Dermis microvascular lymphatic vessel endothelial cell (primary cell): ENCODE data around the gene NTSR1. TPM values are rescaled to one million over a fixed set of nuclear protein-coding genes. Genes with fewer than 3 reads are reported as not detected.
A peak's percentile ranks its signal among the peaks of the same experiment; 100 is the strongest.

ENCODE experiments used
- DNase-seq, 2 donors: peaks; one replicate each; pipeline versions ENCODE4 v3.0.0 to v3.0.0-alpha.2; 2010; ENCODE audit warnings: low read depth in 2 of 2
- total RNA-seq: library from RNA; depleted of rRNA; stranded (reverse); fragments of >200 nt; gene quantifications from 2 replicates; pipeline ENCODE4 v1.2.1, GENCODE V29; 2014

The NTSR1 gene
- total RNA-seq, 1 donor from 2014 or later = under 0.01 TPM

DNA sequence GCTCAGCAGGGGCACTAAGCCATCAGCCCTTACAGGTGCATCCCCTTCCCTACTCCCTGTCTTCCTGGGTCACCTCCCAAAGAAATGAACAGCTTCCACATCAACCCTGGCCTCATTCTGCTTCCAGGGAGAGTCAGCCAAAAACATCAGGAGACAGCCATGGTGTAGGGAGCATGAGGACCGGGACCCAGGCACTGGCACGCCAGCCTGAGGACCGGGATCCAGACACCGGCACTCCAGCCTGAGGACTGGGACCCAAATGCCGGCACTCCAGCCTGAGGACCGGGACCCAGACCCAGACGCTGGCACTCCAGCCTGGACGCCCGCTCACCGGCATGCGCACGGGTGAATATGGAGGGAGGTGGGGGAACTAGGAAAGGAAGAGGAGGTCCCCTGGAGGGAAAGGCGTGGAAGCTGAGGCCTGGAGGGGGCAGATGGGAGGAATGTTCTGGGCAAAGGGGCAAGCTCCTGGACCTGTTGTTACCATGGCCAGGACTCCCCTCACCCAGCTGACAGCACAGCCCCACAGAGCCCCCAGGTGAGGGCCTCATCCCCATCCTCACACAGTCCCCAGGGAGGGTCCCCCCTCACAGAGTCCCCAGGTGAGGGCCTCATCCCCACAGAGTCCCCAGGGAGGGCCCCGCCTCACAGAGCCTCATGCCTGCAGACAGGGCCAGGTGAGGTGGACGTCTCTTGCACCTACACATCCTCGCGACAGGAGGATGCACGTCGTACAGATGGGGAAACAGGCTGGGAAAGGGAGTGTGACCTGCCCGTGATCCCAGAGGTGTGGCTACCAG, 61.7 kb downstream of the NTSR1 start:
- DNase-seq = no peak

DNA sequence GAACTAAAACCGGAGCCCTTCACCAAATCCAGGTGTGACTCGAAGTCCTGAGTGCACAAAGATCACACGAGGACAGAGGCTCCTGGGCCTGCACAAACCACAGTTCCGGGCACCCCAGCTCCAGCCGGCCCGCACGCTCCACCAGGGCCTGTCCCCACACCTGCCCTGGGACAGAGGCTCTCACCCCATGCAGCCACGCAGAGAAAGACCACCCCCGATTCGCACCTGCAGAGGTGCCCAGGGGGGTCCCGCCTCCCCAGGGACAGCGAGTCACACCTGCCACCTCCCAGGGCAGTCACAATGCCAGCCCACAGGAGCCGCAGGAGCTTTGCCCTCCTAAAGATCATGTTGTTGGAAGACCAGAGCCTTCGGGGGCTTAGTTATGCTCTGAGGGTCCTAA, 62.3 kb downstream of the NTSR1 start:
- no peak for DNase-seq

DNA sequence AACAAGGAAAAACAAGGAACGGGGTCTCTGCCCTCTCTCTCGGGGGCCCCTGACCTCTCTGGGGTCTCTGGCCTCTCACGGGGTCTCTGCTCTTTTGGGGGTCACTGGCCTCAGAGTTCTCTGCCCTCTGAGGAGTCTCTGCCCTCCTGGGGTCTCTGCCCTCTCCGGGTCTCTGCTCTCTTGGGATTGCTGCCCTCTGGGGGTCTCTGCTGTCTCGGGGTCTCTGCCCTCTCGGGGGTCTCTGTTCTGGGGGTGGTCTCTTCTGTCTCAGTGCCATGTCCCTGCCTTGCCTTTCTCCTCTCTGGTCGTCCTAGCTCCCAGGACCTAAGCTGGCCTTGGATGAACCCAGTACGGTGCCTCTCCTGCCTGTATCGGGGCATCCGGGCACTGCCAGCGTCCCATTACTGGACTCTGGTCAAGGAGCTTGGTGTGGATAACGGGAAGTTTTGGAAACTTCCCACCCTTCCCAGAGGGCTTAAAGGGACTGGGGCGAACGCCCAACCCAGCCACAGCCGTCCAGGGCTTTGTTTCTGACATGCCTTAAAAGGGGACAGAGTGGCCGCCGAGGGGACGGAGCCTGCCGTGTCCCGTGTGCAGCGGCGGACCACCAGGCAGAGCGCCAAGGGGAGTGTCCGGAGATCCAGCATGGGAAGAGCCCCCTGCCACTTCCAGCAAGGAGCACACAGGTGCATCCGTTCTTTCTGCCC, 62.9 kb downstream of the NTSR1 start:
- no peak for DNase-seq

DNA sequence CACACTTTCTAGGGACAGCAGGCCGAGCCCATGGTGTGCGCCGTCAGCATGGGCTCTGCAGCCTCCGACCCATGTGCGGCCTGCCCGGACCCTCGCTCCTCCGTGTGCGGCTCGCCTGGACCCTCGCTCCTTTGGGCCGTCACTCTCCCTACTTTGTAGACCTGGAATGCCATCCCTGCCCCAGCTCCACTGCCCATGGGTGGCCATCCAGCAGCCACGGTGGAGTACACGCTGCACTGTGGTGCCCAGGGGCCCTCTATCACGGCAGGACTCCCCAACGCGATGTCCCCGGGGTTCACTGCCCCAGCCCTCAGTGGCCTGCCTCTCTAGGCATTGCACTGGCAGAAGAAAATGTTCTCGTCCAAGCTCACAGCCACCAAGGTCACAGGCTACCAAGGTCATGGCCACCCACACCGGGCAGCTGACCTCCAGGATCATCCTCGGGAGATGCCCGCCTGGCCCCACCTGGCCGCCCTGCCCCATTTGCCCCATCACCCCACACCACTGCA, 63.5 kb downstream of the NTSR1 start:
- DNase-seq = no peak

DNA sequence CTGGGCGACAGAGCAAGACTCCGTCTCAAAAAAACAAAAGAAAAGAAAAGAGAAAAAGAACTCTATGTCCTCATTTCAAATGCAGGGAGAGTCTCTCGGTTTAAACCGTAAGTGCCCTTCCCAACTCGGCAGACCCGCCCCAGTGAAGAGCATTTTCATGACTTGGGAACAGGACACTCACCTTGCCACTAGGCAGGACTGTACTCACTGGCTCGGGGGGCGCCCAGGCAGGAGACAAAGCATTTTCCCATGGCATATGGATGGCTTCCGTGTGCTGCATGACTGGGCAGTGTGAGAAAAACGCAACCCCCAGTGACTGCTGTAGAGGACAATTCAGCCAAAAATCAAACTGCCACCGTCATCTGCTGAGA, 64.0 kb downstream of the NTSR1 start:
- DNase-seq = no peak

DNA sequence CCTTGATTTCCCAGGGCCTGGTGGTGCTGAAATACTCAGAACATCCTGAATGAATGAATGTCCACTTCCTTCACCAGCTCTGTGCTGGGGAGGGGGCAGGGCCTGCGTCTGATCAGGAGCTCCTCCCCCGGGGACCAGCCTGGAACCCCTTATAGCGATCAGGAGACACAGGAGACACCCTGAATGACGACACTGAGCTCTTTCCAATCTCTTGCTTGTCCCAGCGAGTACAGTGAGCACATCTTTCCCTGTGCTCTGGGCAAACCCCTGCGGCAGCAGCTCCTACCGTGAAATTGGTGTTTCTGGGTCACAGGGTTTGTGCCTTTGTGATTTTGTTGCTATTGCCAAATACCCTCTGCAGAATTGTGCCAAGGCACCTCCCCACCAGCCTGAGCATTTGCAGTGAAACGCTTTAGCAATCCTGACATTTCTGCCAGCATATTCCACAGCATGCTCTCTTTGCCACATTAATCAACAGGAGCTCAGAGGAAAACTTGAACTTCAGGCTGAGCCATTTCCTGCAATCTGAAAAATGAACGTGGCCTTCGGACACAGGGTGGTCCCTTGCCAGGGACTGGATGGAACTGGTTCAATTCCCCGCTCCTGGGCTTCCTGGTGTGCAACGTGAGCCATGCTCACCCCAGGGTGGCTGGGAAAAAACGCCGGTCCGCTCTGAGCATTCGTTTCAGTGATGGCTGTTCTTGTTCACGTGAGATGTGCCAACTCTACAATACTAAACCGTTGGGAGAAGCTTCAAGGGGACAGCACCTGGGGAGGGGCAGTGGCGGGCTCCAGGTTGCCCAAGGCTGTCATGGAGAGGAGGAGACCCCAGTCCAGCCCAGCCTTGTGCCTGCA, 64.6 kb downstream of the NTSR1 start:
- DNase-seq = peak in 1 of 2 donors; percentile 47

DNA sequence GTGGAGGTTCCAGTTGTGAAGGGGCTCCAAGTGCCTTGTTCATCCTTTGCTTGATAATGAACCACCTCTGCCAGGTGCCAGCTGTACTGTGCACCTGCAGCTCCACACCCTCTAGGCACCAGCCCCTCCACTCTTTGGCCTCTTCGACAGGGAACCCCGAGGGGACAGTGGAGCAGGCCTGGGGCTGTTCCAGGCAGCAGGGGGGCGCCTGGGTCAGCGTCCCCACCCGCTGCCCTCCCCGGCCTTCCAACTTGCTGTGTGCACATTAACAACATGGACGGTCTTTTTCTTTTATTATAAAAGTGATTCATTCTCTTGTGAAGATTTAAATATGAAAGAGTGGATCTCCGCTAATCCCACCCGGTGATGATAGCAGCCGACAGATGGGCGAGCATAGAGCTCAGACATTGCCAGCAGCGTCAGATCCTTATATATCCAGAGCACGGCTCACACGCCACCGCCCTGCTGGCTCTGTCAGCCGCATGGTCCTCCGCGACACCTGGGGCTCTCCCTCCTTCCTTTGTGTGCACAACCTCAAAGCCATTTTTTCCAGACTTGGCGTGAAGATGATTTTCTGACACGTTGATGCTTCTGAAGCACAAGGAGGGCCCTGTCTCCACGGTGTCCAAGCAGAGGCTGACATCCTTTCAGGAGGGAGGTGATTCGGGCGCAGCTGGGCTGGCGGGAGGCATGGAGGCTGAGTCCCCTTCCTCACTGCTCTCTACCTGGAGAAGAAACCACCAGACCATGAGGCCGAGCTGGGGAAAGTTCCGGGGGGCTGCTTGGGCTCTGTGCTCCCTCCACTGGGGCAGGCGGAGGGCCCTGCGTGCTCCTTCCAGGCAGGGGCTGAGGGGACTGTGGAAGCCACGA, 65.4 kb downstream of the NTSR1 start:
- no peak for DNase-seq

DNA sequence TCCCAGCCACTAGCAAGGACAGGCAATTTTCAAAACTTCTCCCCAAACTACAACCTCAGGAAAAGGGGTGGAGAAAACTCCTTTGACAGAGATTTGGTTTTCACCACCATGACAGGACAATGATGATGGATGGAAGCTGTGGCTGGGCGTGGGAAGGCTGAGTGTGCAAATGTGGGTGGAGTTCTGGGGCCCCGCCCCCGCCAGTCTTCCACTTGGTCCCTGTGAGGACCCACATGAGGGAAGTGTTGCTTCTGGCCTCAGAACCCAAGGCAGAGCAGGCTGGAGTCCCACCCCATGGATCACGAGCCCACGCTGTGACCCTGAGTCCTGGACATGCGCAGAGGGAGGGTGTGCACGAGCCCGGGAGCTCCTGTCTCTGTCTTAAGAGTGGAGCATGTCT, 66.1 kb downstream of the NTSR1 start:
- DNase-seq = no peak

DNA sequence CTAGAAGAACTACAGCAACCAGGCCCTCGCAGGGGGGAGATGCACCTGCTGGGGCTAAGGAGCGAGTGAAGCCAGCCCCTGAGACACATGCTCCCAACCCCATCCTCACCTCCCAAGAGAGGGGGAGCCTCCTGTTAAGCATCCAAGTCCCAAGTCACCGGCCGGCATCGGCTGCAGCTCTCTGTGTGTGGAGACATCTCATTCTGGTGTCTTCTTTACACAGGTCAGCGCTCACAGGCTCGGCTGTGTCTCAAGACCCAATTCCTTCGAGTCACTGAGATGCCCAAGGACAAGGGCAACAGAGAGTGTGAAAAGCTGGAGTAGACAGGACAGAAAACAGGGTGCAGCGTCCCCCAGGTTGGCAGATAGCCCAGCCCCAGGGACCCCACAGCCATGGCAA, 66.6 kb downstream of the NTSR1 start:
- DNase-seq = no peak

DNA sequence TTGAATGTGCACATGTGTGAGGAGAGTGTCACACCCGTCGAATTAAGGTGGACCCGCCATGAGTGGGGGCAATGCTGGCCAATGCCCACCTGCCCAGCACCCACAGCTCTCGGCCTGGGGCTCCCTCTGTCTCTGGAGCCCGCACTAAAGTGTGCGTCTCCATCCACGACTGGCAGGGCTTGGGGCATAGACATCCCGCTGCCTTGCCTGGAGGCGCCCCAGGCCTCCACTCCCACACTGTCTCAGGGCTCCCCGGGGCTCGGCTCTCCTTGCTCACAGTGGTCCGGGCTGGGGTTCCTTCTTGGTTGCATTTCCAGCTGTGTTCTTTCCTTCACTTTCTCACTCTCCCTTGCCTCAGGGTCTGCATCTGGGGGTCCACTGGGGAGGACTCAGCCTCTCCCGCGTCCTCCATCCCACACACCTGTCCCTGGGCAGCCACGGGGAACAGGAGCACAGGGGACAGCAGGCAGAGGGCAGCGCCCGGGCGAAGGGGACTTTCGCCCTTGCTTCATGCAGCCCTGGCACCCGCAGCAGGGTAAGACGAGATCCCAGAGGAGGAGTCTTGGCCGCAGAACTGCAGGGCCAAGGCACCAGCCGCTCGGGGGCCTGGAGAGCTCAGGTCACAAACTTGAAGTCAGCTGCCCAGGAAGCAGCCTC, 67.5 kb downstream of the NTSR1 start:
- no peak for DNase-seq

DNA sequence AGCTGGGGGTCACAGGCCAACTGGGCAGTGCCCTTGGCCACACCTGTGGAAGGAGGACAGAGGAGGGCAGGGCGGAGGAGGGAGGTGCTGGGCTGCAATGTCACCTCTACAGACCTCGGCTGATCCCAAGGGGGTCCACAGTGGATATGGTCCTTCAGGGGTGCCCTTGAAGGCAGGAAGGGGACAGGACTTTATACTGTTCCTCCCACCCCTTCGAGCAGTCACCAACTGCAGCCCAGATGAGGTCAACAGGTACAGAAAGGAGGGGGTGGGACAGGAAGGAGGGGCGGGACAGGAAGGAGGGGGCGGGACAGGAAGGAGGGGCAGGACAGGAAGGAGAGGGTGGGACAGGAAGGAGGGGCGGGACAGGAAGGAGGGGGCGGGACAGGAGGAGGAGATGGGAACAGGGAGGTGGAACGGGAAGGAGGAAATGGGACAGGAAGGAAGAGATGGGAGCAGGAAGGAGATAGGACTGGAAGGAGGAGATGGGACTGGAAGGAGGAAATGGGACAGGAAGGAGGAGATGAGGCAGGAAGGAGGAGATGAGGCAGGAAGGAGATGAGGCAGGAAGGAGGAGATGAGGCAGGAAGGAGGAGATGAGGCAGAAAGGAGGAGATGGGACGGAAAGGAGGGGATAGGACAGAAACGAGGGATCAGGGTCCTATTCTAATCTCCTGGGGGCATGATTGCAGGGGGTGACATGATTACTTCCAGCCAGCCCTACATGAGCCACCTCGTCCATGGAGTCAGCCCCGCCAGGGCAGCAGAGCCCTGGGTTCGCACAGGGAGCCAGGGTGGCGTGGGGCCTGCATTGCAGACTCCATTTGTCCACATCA, 68.3 kb downstream of the NTSR1 start:
- no peak for DNase-seq

DNA sequence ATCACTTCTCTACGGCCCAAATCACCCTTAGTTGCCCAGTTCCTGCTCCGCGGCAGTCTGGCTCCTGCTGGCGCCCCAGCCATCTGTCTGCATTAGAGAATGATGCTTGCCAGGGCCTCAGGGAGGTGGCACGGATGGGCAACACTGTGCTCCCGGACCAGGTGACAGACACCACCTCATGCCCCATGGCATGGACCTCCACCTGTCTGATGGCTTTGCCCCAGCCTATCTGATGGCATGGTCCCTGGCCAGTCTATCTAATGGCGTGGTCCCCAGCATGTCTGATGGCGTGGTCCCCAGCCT, 68.8 kb downstream of the NTSR1 start:
- DNase-seq = no peak

DNA sequence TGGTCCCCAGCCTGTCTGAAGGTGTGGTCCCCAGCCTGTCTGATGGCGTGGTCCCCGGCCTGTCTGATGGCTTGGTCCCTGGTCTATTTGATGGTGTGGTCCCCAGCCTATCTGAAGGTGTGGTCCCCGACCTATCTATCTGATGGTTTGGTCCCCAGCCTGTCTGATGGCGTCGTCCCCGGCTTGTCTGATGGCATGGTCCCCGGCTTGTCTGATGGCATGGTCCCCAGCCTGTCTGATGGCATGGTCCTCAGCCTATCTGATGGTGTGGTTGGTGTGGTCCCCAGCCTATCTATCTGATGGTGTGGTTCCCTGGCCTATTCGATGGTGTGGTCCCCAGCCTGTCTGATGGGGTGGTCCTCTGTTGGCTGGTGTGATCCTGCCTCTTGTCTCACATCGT, 69.4 kb downstream of the NTSR1 start:
- DNase-seq = no peak

DNA sequence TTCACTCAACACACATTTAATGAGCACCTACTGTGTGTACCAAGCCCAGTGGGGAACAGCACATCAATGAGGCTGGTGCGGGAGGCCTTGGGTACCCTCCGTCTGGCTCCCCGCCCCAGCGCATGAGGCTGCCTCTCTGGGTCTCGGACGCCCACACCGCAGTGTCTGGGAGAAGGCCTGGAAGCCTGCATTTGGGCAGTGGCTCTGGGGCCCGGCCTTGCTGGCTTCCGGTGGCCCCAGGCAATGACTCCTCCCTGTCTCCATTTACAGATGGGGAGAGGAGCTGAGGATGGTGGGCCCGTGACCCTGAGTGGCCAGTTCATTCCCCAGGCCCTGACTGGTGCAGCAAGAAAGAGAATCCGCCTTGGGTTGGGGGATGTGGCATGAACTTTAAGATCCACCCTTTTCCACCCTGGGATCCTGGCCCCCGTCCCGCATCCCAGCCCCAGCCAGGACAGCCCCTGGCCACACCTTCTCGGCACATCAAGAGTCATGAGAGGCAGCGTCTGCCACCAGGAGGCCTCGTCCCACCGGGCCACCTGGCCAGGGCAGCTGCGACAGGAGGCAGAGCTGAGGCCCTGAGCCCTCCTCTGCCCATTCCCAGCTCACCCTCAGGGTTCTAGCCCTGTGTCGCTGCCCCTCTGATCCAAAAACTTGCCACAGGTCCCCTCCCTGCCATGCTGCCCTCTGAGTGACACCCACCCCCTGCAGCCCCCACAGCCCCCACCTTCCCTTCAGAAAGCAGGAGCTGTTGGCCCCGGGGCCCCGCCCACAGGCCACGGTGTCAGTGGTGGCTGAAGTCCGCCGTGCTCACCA, 70.2 kb downstream of the NTSR1 start:
- no peak for DNase-seq

DNA sequence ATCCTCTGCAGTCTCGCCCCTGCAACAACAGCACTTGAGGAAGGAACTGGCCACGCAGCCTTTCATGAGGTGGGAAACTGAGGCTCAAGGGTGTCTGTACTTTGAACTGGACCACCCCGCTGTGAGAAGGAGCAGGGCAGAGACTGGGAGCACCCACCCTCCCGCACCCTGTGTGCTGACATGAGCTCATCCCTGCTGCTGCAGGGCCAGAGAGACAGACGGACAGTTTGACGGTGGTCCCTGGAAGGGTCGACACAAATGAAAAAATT, 70.7 kb downstream of the NTSR1 start:
- DNase-seq = no peak

DNA sequence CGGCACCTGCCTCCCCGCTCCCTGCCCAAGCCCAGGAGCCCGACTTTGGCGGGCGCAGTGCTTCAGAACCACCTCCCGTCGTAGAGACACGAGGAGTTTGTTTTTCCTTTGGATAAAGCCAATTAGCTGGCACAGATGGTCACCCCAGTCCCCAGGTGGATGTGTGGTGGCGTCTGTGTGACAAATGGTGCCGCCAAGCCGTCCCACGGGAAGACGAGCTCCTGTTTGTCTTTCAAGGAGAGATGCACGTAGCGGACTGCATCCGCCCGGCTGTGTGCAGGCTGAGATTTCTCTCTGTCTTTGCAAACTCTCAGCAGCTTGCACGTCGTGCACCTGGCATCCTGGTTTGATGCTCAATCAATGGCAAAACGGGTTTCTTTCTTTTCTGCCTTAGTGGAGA, 71.6 kb downstream of the NTSR1 start:
- DNase-seq = no peak

DNA sequence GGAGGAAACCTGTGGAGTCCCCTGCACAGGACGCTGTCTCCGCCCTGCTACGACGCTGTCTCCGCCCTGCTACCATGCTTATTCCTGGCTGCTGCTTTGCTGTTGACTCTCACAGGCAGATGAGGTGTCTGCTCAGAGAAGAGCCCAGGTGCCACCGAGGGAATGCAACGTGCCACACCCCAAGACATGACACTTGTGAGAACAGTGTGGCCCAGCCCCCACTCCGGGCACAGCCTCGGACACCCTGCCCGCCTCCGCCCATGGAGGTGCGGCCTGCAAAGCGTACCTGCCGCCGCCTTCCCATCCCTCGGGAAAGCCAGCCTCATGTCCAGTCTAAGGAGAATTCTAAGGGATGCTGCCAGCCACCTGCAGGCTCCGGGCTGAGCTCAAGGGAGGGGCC, 72.1 kb downstream of the NTSR1 start:
- no peak for DNase-seq

DNA sequence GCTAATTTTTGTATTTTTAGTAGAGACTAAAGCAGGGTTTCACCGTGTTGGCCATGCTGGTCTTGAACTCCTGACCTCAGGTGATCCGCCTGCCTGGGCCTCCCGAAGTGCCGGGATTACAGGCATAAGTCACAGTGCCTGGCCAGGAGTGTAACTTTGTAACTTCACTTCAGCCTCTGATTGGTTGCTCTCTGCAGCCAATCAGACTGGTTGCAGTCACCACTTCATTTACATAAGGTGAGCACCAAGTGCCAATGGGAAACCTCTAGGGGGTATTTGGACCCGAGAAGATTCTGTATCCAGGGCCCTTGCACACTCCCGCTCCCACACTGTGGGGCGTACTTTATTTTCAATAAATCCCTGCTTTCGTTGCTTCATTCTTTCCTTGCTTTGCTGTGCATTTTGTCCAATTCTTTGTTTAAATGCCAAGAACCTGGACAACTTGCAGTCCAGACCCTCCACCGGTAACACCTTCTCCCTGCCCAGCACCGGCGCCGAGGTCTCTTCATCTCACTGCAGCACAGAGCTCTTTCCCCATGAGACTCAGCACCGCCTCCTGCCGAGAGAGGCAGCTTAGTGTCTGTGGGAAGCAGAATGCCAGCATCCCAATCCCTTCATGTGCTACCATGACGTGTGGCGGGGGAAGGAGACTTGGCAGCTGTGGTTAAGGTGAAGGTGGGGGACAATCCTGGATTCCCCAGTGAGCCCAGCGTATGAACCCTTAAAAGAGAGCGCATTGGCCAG, 73.7 kb downstream of the NTSR1 start:
- peak in 1 of 2 donors; percentile 24 for DNase-seq

DNA sequence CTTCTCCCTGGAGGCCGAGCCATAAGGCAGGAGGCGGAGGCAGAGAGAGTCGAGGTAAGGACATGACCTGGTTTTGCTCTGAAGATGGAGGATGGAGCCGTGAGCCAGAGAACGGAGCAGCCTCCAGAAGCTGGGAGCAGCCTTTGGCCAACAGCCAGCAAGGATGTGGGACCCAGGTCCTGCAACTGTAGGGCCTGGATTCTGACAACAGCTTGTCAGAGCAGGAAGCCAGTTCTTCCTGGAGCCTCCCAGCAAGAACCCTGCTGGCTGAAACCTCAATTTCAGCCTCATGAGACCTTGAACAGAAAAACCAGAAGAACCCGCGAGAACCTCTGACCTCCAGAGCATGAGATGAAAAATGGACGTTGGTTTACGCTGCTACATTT, 74.2 kb downstream of the NTSR1 start:
- DNase-seq = peak in 1 of 2 donors; percentile 39
